HG02973 (cell line): ENCODE data around the gene B4GALT7.
A peak's percentile ranks its signal among the peaks of the same experiment; 100 is the strongest.
"Not testable (repeated sequence)": the region's sequence is repeated elsewhere in the genome, so short reads cannot be mapped to it uniquely, and the experiment has no call there.

Source experiments
- ATAC-seq: cut with Tn5 transposase; IDR thresholded peaks from one replicate; pipeline ENCODE4 v1.9.1; 2021; ENCODE audit warnings: moderate library complexity; ENCODE audit not compliant: unreplicated experiment

The B4GALT7 gene

GRCh38 chr5:177599731-177600507 is at the start of gene B4GALT7:
TSS of gene B4GALT7 (plus strand) at chr5:177600132. CDS start at chr5:177600211, 79 bp downstream.
- peak; percentile 86 for ATAC-seq

- ATAC-seq = no peak
These were observed 47.0 kb upstream of the B4GALT7 start for GRCh38 chr5:177552839-177553455.

GRCh38 chr5:177553671-177554429 is 46.1 kb upstream of the B4GALT7 start:
- ATAC-seq = peak; percentile 30

- ATAC-seq = peak; percentile 85
These were observed 45.3 kb upstream of the B4GALT7 start, which contains the start of gene FAM193B for GRCh38 chr5:177554474-177555111. TSS of gene FAM193B (minus strand) at chr5:177554563. CDS start at chr5:177554458, 105 bp downstream.

GRCh38 chr5:177555228-177555627 is 44.7 kb upstream of the B4GALT7 start:
- ATAC-seq = no peak

- no peak for ATAC-seq
These were observed 44.3 kb upstream of the B4GALT7 start for GRCh38 chr5:177555665-177556064.

GRCh38 chr5:177557041-177557647 is 42.8 kb upstream of the B4GALT7 start:
- ATAC-seq = no peak

GRCh38 chr5:177557796-177558195 is 42.1 kb upstream of the B4GALT7 start:
- no peak for ATAC-seq

GRCh38 chr5:177559446-177559941 is 40.4 kb upstream of the B4GALT7 start:
- ATAC-seq = not testable (repeated sequence)

GRCh38 chr5:177565046-177565445 is 34.9 kb upstream of the B4GALT7 start:
- ATAC-seq = no peak

GRCh38 chr5:177568326-177568725 is 31.6 kb upstream of the B4GALT7 start:
- ATAC-seq = no peak

- ATAC-seq = no peak
These were observed 30.0 kb upstream of the B4GALT7 start for GRCh38 chr5:177569894-177570293.

GRCh38 chr5:177575488-177575887 is 24.4 kb upstream of the B4GALT7 start:
- ATAC-seq = no peak

GRCh38 chr5:177576169-177576568 is 23.8 kb upstream of the B4GALT7 start:
- no peak for ATAC-seq

GRCh38 chr5:177578316-177578715 is 21.6 kb upstream of the B4GALT7 start:
- ATAC-seq = no peak

GRCh38 chr5:177588413-177588909 is 11.5 kb upstream of the B4GALT7 start:
- no peak for ATAC-seq

- no peak for ATAC-seq
These were observed 9.5 kb upstream of the B4GALT7 start for GRCh38 chr5:177590406-177590805.

GRCh38 chr5:177591690-177592009 is 8.3 kb upstream of the B4GALT7 start:
- no peak for ATAC-seq

GRCh38 chr5:177592010-177592834 is 7.7 kb upstream of the B4GALT7 start, which contains the start of gene TMED9:
TSS of gene TMED9 (plus strand) at chr5:177592203. CDS start at chr5:177592215, 12 bp downstream.
- ATAC-seq = peak; percentile 84
